HG03575 (cell line): Measurements from ENCODE around the gene USO1.
"Not testable (repeated sequence)": the region's sequence is repeated elsewhere in the genome, so short reads cannot be mapped to it uniquely, and the experiment has no call there.

Experiments used
- ATAC-seq: cut with Tn5 transposase; IDR thresholded peaks from one replicate; pipeline ENCODE4 v1.9.1; 2021; ENCODE audit not compliant: unreplicated experiment, insufficient number of reproducible peaks, low FRiP score; ENCODE audit errors: extremely low read depth

USO1 gene

DNA sequence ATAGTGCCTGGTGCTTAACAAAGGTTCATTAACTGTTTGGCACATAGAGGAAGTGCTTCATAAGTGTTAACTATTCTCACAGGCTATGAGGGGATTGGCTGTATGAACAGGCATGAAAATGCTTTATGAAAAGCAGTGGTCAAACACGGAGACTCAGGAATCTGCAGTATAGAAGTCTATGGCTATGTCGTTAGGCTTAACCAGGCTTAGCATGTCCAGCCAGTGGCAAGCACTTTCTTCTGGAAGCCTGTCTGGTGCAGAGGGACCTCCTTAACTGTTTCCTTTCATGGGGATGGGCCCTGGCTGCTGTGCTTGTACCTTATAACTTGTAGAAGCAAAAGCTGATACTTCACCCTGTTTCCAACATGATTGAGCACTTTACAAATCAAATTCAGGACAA lies 99.4 kb downstream of the USO1 start:
- ATAC-seq, result no peak

- ATAC-seq, result no peak
Measured at GRCh38 chr4:75830906-75831305, 106.5 kb downstream of the USO1 start.

DNA sequence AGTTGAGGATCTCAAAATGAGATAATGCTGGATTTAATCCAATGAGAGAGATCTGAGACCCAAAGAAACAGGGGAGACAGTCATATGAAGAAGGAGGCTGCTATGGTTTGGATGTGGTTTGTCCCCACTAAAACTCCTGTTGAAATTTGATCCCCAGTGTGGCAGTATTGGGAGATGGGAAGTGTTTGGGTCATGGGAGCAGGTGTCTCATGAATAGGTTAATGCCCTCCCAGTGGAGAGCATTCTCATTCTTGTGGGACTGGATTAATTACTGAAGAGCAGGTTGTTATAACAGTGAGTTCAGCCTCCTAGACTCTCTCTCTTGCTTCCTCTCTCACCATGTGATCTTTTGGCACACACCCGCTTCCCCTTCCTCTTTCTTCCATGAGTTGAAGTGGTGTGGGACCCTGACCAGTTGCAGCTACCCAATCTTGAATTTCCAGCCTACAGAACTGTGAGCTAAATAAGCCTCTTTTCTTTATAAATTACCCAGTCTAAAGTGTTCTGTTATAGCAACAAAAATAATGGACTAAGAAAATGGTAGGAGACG lies 107.6 kb downstream of the USO1 start:
- no peak for ATAC-seq

GRCh38 chr4:75834095-75834771 lies 109.9 kb downstream of the USO1 start:
- no peak for ATAC-seq

GRCh38 chr4:75834772-75835154 lies 110.4 kb downstream of the USO1 start:
- no peak for ATAC-seq

DNA sequence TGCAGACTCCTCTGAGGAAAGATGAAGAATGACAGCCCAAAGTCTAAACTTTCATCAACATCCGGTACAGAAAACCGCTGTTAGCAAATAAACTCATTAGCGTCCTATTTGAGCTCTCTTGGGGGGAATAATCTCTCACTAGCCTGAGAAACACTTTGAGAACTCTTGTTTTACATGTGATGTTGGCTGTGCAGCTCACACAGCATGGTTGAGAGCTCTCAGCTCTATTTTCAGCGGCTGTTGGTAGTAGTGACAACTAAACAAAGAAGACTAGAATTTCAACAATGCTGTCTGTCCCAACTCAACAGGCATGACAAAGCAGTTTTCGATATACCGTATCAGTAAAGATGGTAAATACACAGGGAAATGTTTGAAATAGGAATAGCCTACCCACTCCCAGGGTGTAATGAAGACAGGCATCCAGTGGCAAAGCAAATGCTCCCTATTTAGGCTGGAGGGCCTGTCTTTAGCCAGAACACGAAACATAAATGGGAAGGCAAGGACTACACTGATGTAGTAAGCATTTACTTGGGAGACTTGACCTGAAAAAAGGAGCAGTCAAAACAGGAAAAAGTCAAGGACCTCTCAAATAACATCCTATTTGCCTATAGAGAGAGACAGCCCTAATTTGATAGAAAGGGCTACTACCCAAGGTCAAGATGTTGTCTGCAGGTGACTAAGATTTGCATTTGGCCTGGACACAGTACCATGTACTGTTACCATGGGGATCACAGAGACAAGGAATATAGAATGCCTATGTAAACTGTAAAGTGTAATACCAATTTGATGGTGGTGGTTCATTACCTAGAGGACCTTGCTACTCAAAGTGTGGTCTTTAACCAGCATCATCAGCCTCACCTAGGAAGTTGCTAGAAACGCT lies 117.5 kb downstream of the USO1 start:
- no peak for ATAC-seq

DNA sequence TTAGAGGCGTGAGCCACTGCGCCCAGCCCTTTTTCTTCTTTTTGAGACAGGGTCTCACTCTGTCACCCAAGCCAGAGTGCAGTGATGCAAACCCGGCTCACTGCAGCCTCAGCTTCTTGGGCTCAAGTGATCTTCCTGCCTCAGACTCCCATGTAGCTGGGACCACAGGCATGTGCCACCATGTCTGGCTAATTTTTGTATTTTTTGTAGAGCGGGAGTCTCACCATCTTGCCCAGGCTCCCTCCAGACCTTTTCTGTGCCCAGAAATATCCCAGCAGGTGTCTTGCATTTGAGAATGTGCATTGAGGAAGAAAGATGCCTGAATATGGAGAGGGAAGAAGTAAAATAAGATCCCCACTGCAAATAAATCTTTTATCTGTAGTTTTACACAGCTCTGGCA lies 119.2 kb downstream of the USO1 start:
- no peak for ATAC-seq

DNA sequence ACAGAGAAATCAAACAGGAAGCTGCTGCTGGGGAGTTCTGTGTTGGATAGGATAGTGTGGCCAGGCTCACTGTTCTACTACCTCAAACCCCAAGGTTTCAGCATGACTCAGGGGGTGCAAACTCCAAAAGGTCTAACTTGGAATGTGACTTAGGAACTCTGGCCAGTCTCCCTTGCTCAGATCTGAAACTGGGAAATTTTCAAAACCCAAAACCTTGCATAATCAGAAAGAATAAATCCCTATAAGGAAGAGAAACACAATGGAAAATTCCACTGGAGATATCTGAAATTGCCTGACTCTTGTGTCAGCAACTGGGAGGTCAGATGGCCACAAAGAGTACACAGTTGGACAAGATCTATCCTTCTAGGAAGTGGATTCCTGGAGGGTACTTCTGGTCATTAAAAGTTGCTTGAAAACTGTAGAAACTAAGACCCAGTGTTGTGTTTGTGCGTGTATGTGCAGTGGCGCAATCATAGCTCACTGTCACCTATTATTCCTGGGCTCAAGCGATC lies 119.8 kb downstream of the USO1 start:
- no peak for ATAC-seq

- ATAC-seq, result no peak
Measured at GRCh38 chr4:75845992-75846391, 121.6 kb downstream of the USO1 start.

- ATAC-seq, result not testable (repeated sequence)
Measured at GRCh38 chr4:75848171-75848760, 123.9 kb downstream of the USO1 start.

GRCh38 chr4:75848891-75849290 lies 124.5 kb downstream of the USO1 start:
- ATAC-seq, result no peak

DNA sequence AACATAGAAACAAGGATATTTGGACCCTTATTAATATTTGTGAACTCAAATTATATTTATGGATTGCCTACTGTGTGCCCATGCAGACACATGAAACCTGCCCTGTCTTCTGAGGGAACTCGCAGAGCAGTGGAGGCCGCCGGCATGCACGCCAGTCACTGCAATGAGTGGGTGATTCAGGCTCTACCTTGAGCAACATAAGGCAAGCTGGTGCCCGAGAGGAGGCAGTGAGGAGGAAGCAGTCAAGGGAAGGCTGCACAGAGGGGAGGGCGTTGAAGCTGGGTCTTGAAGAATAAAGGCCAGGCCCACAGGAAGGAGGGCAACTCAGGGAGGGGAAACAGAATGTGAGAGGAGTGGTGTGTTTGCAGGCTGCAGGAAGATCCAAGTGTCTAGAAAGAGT lies 125.1 kb downstream of the USO1 start:
- ATAC-seq, result no peak

DNA sequence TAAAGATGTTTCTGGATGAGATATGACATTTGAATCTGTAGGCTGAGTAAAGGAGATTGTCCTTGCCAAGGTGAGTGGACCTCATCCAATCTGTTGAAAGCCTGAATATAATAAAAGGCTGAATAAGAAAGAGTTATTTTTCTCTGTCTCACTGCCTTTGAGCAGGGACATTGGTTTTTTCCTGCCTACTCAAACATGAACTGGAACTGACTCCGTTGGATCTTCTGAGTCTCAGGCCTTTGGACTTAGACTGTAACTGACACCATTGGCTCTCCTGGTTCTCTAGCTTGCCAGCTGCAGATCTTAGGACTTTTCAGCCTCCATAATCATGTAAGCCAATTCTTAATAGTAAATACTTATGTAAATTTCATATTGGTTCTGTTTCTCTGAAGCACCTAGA lies 134.3 kb downstream of the USO1 start:
- no peak for ATAC-seq

DNA sequence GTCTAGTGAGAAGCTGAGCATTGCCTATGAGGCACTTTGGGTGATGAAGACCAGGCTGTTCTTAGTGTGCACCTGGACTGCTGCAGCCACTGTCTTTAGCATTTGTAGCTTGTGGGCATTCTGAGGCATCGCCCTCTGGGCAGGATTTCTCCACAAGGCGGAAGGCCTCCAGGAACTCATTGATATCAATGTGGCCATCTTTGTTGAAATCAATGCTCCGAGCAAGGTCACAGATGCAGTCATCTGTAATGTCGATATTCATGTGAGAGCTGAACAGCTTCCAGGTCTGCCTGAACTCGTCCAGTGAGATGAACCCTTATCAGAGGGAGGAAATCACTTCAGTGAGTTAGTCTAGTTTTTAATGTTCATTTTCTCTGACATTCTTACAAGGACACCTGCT lies 136.2 kb downstream of the USO1 start:
- no peak for ATAC-seq
